HFFc6 (cell line): ENCODE data around the gene CYTH2. TPM values are rescaled to one million over a fixed set of nuclear protein-coding genes. Genes with fewer than 3 reads are reported as not detected.

ENCODE experiments used
- DNase-seq: peaks from one replicate; pipeline ENCODE4 v3.0.0-alpha.2; 2018
- H3K27ac Mint-ChIP-seq: 2 replicates; pipeline ENCODE4 v1.8.0; 2020; ENCODE audit warnings: mild to moderate bottlenecking, mixed read lengths
- H3K27me3 Mint-ChIP-seq: 2 replicates; pipeline ENCODE4 v1.8.0; 2021; ENCODE audit warnings: mild to moderate bottlenecking, moderate library complexity, mixed read lengths; ENCODE audit not compliant: insufficient read depth
- H3K36me3 Mint-ChIP-seq: 2 replicates; pipeline ENCODE4 v1.8.0; 2021; ENCODE audit warnings: low read depth, mixed read lengths
- H3K4me1 Mint-ChIP-seq: 2 replicates; pipeline ENCODE4 v1.8.0; 2020; ENCODE audit warnings: low read depth, mixed read lengths
- H3K4me3 Mint-ChIP-seq: 2 replicates; pipeline ENCODE4 v1.8.0; 2020; ENCODE audit warnings: mild to moderate bottlenecking, moderate library complexity, mixed read lengths
- H3K9me3 Mint-ChIP-seq: 2 replicates; pipeline ENCODE4 v1.8.0; 2020; ENCODE audit warnings: mild to moderate bottlenecking, mixed read lengths
- total RNA-seq, 6 experiments: library from RNA; stranded (reverse); fragmentation: NEBNext Ultra II Directional; extraction: Animal tissue kit (Norgen Biotek cat#: 25700); gene quantifications; 2 replicates in 1 of 6; 3 replicates in 5 of 6; pipeline ENCODE4 v1.2.3, GENCODE V29; 2021
- TF ChIP-seq, protein P1 (sequence below): fragments of 200-600 bp; sonication (generic); IDR thresholded peaks from 2 replicates; pipeline ENCODE4 v1.5.0; 2021; ENCODE audit warnings: antibody characterized with exemption, mild to moderate bottlenecking

The CYTH2 gene
- total RNA-seq, 6 experiments from 2014 or later, result 46.2 to 49.5 (median 47.1) TPM

DNA sequence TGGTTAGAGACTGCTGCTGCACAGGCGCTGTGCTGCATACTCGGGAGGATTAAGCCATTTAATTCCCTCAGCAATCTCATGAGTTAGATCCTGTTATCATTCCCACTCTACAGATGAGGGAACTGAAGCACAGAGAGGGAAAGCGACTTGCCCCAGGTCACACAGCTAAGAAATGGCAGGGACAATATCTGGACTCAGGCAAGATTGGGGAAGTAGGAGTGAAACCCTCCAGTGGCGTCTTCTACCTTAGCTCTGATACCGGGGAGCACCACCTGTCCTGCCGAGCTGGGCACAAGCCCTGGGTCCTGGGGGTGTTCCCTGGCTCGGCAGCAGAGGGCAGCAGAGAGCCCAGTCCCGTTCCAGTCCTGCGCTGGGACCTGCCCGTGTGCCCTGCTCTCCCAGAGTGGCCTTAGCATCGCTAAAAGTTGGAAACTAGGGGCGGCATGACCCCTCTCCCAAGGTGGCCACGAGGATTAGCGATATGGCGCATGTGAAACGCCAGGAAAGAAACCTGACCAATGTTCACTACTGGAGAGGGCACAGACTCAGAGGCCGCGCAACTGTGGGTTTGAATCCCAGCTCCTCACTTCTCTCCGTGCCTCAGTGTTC is 20.5 kb downstream of the CYTH2 start:
- Mint-ChIP-seq H3K9me3 (0 out of 2 replicates have a peak, but pooled peaks cover 4% of the 10 kb centered on the region), H3K4me1 (peaks cover 33% of the 10 kb centered on the region), H3K27me3 (peaks cover 10% of the 10 kb centered on the region), H3K4me3 (no peak overlapping the region), H3K36me3 (no peaks in the 10 kb centered on the region; the same call in 1 of the 2 replicates), H3K27ac (no peak overlapping the region)
- TF ChIP-seq, protein P1, sequence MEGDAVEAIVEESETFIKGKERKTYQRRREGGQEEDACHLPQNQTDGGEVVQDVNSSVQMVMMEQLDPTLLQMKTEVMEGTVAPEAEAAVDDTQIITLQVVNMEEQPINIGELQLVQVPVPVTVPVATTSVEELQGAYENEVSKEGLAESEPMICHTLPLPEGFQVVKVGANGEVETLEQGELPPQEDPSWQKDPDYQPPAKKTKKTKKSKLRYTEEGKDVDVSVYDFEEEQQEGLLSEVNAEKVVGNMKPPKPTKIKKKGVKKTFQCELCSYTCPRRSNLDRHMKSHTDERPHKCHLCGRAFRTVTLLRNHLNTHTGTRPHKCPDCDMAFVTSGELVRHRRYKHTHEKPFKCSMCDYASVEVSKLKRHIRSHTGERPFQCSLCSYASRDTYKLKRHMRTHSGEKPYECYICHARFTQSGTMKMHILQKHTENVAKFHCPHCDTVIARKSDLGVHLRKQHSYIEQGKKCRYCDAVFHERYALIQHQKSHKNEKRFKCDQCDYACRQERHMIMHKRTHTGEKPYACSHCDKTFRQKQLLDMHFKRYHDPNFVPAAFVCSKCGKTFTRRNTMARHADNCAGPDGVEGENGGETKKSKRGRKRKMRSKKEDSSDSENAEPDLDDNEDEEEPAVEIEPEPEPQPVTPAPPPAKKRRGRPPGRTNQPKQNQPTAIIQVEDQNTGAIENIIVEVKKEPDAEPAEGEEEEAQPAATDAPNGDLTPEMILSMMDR, result peak; percentile 93
- DNase-seq, result peak; percentile 39

DNA sequence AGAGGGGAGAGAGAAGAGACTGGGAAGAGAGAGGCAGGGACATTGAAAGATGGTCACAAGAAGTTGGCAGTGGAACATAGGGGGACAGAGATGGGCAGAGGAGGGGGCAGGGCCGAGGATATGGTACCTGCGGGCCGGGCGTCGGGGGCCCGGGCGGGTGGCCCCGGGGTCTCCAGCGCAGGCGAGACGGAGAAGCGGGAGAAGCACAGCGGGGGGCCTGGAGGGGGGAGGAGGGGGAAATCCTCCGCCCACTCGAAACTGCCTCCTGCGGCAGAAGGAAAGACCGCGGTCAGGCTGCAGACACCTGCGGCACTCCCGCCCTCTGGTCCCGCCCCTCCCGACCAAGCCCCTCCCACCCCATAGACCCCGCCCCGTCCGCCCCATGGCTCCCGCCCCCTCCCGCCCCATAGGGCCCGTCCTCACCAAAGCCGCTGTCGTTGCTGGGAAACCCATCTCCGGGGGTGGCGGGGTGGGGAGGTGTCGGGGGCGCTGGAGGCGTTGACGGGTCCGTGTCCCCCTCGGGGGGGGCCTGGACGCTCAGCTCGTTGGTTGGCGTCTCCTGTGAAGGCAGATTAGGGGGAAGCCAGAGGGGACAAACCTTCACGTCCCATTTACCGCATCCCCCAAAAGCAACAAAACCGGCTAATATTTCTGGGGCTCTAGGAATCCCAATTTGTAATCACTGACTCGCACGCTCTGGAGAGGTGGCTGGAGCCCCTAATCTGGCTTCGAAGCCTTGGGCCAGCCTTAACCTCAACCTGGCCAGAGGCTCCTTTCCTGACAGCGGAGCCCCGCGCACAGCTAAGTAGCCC is 22.0 kb downstream of the CYTH2 start:
- Mint-ChIP-seq H3K27ac (no peak overlapping the region), H3K4me1 (peaks cover 37% of the 10 kb centered on the region), H3K27me3 (peaks cover 8% of the 10 kb centered on the region), H3K36me3 (no peaks in the 10 kb centered on the region; the same call in 1 of the 2 replicates), H3K9me3 (0 out of 2 replicates have a peak, but pooled peaks cover 4% of the 10 kb centered on the region), H3K4me3 (no peak overlapping the region)
- DNase-seq, result no peak
- TF ChIP-seq, protein P1, result no peak

DNA sequence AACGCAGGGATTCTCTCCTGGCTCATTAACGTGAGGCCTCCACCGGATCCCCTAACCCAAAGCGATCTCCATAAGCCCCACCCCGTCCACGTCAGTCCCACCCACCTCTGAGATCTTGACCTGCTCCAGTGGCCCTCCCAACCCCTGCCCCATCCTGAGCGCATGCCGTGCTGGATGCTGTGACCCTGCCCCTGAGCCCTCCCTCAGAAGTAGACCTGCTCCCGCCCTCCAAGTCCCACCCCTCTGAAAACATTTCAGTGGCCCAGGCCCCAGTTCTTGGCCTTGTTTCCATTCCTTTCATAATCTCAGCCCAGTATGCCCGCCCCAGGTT is 22.6 kb downstream of the CYTH2 start:
- TF ChIP-seq, protein P1, result no peak
- Mint-ChIP-seq H3K27ac (no peak overlapping the region), H3K36me3 (no peaks in the 10 kb centered on the region; the same call in 1 of the 2 replicates), H3K4me1 (peaks cover 33% of the 10 kb centered on the region), H3K27me3 (peaks cover 10% of the 10 kb centered on the region), H3K9me3 (0 out of 2 replicates have a peak, but pooled peaks cover 4% of the 10 kb centered on the region), H3K4me3 (no peak overlapping the region)
- no peak for DNase-seq

DNA sequence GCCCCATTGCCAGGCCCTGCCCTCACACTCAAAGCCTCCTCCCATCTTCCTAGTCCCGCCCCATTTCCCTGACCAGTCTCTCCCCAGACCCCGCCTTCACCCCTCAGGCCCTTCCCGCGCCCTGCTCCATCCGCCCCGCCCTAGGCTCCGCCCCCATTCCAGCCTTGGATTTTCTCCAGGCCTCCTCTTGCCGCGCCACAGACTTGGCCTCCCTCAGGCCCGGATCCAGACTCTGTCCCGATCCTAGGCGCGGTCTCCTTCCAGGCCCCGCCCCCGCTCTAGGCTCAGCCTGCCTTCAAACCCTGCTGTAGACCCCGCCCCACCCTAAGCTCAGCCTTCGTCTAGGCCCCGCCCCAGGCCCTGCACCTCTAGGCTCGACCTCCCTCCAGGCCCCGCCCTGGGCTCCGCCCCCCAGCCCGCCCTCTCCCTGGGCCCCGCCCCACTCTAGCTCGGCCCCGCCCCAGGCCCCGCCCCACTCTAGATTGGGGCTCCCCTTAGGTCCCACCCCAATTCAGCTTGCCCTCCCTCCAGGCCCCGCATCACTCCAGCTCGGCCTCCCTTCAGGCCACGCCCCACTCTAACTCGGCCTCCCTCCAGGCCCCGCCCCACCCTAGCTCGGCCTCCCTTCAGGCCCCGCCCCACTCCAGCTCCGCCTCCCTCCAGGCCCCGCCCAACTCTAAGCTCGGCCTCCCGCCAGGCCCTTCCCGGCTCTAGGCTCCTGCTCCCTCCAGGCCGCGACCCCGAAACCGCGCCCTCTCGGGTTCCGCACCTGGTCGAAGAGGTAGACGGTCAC is 24.0 kb downstream of the CYTH2 start:
- 0 out of 2 replicates have a peak, but pooled peaks cover 4% of the 10 kb centered on the region for H3K9me3 Mint-ChIP-seq
- peaks cover 10% of the 10 kb centered on the region for H3K27me3 Mint-ChIP-seq
- peak overlapping the region; percentile 69 for H3K4me3 Mint-ChIP-seq
- TF ChIP-seq, protein P1, result no peak
- H3K27ac Mint-ChIP-seq, result peak overlapping the region; percentile 83
- H3K36me3 Mint-ChIP-seq, result no peaks in the 10 kb centered on the region; the same call in 1 of the 2 replicates
- DNase-seq, result peak; percentile 96
- H3K4me1 Mint-ChIP-seq, result peaks cover 23% of the 10 kb centered on the region

DNA sequence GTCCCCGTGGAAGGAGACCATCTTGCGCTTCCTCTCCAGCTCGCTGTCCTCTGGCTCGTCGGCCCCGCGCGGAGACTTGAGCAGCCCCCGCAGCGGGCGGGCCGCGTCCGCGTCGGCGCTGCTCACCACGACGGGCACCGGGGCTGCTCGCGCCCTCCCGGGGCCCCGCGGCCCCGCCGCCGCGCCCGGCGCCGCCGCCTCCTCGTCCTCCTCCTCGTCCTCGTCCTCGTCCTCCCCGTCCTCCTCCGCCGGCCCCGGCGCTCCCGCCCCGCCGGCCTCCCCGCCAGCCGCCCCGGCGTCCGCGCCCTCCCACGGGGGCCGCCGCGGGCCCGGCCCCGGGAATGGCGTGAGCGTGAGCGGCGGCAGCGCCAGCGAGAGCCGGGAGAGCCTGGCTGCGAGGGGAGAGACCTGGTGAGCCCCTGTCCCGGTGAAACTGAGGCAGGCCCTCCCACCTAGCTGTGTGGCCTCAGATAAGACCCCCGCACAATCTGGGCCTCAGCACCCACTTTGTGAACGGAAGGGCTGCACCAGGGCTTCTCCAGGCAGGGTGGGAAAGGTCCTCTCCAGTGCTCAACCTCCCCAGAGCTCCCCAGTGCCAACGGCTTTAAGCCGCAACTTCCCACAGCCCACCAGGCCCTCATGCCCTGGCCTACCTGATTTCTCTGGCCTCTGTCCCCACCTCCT is 24.7 kb downstream of the CYTH2 start:
- peak overlapping the region; percentile 13; the same call in 1 of the 2 replicates for H3K27ac Mint-ChIP-seq
- no peaks in the 10 kb centered on the region; the same call in 1 of the 2 replicates for H3K36me3 Mint-ChIP-seq

More for the DNA sequence above, 24.7 kb downstream of the CYTH2 start:
- peak overlapping the region; percentile 76 for H3K4me3 Mint-ChIP-seq
- no peak for DNase-seq
- TF ChIP-seq, protein P1, result no peak
- peaks cover 15% of the 10 kb centered on the region for H3K4me1 Mint-ChIP-seq
- H3K27me3 Mint-ChIP-seq, result peaks cover 10% of the 10 kb centered on the region
- 0 out of 2 replicates have a peak, but pooled peaks cover 4% of the 10 kb centered on the region for H3K9me3 Mint-ChIP-seq
